GM19324 (cell line): ENCODE results near the gene CITED1.
A peak's percentile ranks its signal among the peaks of the same experiment; 100 is the strongest.

Experiments used
- ATAC-seq: cut with Tn5 transposase; IDR thresholded peaks from one replicate; pipeline ENCODE4 v1.9.1; 2021; ENCODE audit warnings: mild to moderate bottlenecking, moderate library complexity; ENCODE audit not compliant: unreplicated experiment, low FRiP score

The CITED1 gene

GRCh38 chrX:72309297-72310071, 3.8 kb upstream of the CITED1 start:
- ATAC-seq: no peak

- ATAC-seq: peak; percentile 42
Measured at GRCh38 chrX:72308566-72309296, 3.0 kb upstream of the CITED1 start.

- ATAC-seq: no peak
Measured at GRCh38 chrX:72308209-72308565, 2.5 kb upstream of the CITED1 start.

GRCh38 chrX:72307646-72308051, 1.9 kb upstream of the CITED1 start:
- ATAC-seq: no peak

- ATAC-seq: peak; percentile 64
Measured at GRCh38 chrX:72306851-72307645, 1.3 kb upstream of the CITED1 start.

- peak; percentile 9 for ATAC-seq
Measured at GRCh38 chrX:72306085-72306801, 529 bp upstream of the CITED1 start.

GRCh38 chrX:72304877-72305276, 837 bp downstream of the CITED1 start:
- ATAC-seq: no peak

GRCh38 chrX:72301781-72302180, 3.9 kb downstream of the CITED1 start:
- ATAC-seq: no peak

- no peak for ATAC-seq
Measured at GRCh38 chrX:72299891-72300630, 5.7 kb downstream of the CITED1 start.

GRCh38 chrX:72297953-72298730, 7.6 kb downstream of the CITED1 start:
- ATAC-seq: no peak

GRCh38 chrX:72296991-72297390, 8.7 kb downstream of the CITED1 start:
- ATAC-seq: no peak

- no peak for ATAC-seq
Measured at GRCh38 chrX:72295745-72296144, 10.0 kb downstream of the CITED1 start.

- ATAC-seq: no peak
Measured at GRCh38 chrX:72294497-72294896, 11.2 kb downstream of the CITED1 start.

- no peak for ATAC-seq
Measured at GRCh38 chrX:72282302-72282701, 23.4 kb downstream of the CITED1 start.

- ATAC-seq: no peak
Measured at GRCh38 chrX:72280321-72280845, 25.3 kb downstream of the CITED1 start.

GRCh38 chrX:72276478-72276953, 29.2 kb downstream of the CITED1 start:
- peak; percentile 25 for ATAC-seq

- ATAC-seq: no peak
Measured at GRCh38 chrX:72274526-72274925, 31.2 kb downstream of the CITED1 start.

- ATAC-seq: no peak
Measured at GRCh38 chrX:72273718-72274117, 32.0 kb downstream of the CITED1 start.

GRCh38 chrX:72272868-72273267, 32.8 kb downstream of the CITED1 start:
- no peak for ATAC-seq
